ENCODE measurements around the gene CRIP3.
"Not testable (repeated sequence)": the region's sequence is repeated elsewhere in the genome, so short reads cannot be mapped to it uniquely, and the experiment has no call there.

Gene CRIP3

GRCh38 chr6:43303751-43304331, 4.8 kb downstream of the CRIP3 start:
- TF ChIP-seq CTCF (IDR thresholded peaks at IDR 0.05; ENCODE audit: low read length), result no peak
- no peak for TF ChIP-seq EZH2 (IDR thresholded peaks at IDR 0.05; ENCODE audit: borderline replicate concordance, low read length)
- peaks cover 5% of the 10 kb centered on the region; the same call in 1 of the 2 replicates for H3K27me3 ChIP-seq (ENCODE audit: insufficient read depth, low read length)
- no peaks in the 10 kb centered on the region for H3F3A ChIP-seq (ENCODE audit: insufficient read depth, low read length)

GRCh38 chr6:43303006-43303405, 5.6 kb downstream of the CRIP3 start:
- not testable (repeated sequence) for H3K4me2 ChIP-seq (ENCODE audit: low read length); H3K9ac ChIP-seq (ENCODE audit: low read length); H4K20me1 ChIP-seq (ENCODE audit: insufficient read depth, low read length); H3K27ac ChIP-seq (ENCODE audit: low read depth, low read length, poor library complexity, severe bottlenecking); H3K27me3 ChIP-seq (ENCODE audit: insufficient read depth, low read length); H3F3A ChIP-seq (ENCODE audit: insufficient read depth, low read length); H3K36me3 ChIP-seq (ENCODE audit: insufficient read depth, low read length); H3K9me3 ChIP-seq (ENCODE audit: low read length); H3K4me1 ChIP-seq (ENCODE audit: insufficient read depth, low read length, severe bottlenecking); H3K79me2 ChIP-seq (ENCODE audit: insufficient read depth, low read length); H2AFZ ChIP-seq (ENCODE audit: low read length); H3K9me2 ChIP-seq (ENCODE audit: low read depth, low read length); H3K4me3 ChIP-seq (ENCODE audit: low read depth, low read length, poor library complexity, severe bottlenecking)

More at GRCh38 chr6:43303751-43304331, 4.8 kb downstream of the CRIP3 start:
- Histone ChIP-seq H3K4me1 (ENCODE audit: insufficient read depth, low read length, severe bottlenecking) (peaks cover 6% of the 10 kb centered on the region), H3K36me3 (ENCODE audit: insufficient read depth, low read length) (no peaks in the 10 kb centered on the region), H3K9ac (ENCODE audit: low read length) (no peak overlapping the region), H3K79me2 (ENCODE audit: insufficient read depth, low read length) (no peaks in the 10 kb centered on the region), H2AFZ (ENCODE audit: low read length) (no peak overlapping the region), H3K9me3 (ENCODE audit: low read length) (no peaks in the 10 kb centered on the region), H4K20me1 (ENCODE audit: insufficient read depth, low read length) (no peaks in the 10 kb centered on the region), H3K4me2 (ENCODE audit: low read length) (no peak overlapping the region), H3K4me3 (ENCODE audit: low read depth, low read length, poor library complexity, severe bottlenecking) (no peak overlapping the region), H3K9me2 (ENCODE audit: low read depth, low read length) (no peaks in the 10 kb centered on the region), H3K27ac (ENCODE audit: low read depth, low read length, poor library complexity, severe bottlenecking) (no peak overlapping the region)

- Histone ChIP-seq H3K79me2 (ENCODE audit: insufficient read depth, low read length) (no peaks in the 10 kb centered on the region), H3K27me3 (ENCODE audit: insufficient read depth, low read length) (0 out of 2 replicates have a peak, but pooled peaks cover 5% of the 10 kb centered on the region), H3K4me1 (ENCODE audit: insufficient read depth, low read length, severe bottlenecking) (no peaks in the 10 kb centered on the region)
Observed at GRCh38 chr6:43302126-43302525, 6.5 kb downstream of the CRIP3 start.

More at GRCh38 chr6:43302126-43302525, 6.5 kb downstream of the CRIP3 start:
- no peak for TF ChIP-seq CTCF (IDR thresholded peaks at IDR 0.05; ENCODE audit: low read length)
- TF ChIP-seq EZH2 (IDR thresholded peaks at IDR 0.05; ENCODE audit: borderline replicate concordance, low read length), result no peak
- Histone ChIP-seq H3K9me3 (ENCODE audit: low read length) (no peaks in the 10 kb centered on the region), H2AFZ (ENCODE audit: low read length) (no peak overlapping the region), H4K20me1 (ENCODE audit: insufficient read depth, low read length) (no peaks in the 10 kb centered on the region), H3F3A (ENCODE audit: insufficient read depth, low read length) (no peaks in the 10 kb centered on the region), H3K36me3 (ENCODE audit: insufficient read depth, low read length) (no peaks in the 10 kb centered on the region), H3K4me3 (ENCODE audit: low read depth, low read length, poor library complexity, severe bottlenecking) (no peak overlapping the region), H3K9me2 (ENCODE audit: low read depth, low read length) (no peaks in the 10 kb centered on the region), H3K27ac (ENCODE audit: low read depth, low read length, poor library complexity, severe bottlenecking) (no peak overlapping the region), H3K9ac (ENCODE audit: low read length) (no peak overlapping the region), H3K4me2 (ENCODE audit: low read length) (no peak overlapping the region)

All from OCI-LY1 (cell line).